ENCODE measurements around the gene LRCH3.

The LRCH3 gene

GRCh38 chr3:197791113-197791891 lies at the start of gene LRCH3:
LRCH3 (plus strand) TSS chr3:197791254; CDS start chr3:197791279, 25 bp downstream.
- peak; percentile 93 for DNase-seq

GRCh38 chr3:197742787-197743186 lies 48.3 kb upstream of the LRCH3 start:
- DNase-seq: no peak

DNA sequence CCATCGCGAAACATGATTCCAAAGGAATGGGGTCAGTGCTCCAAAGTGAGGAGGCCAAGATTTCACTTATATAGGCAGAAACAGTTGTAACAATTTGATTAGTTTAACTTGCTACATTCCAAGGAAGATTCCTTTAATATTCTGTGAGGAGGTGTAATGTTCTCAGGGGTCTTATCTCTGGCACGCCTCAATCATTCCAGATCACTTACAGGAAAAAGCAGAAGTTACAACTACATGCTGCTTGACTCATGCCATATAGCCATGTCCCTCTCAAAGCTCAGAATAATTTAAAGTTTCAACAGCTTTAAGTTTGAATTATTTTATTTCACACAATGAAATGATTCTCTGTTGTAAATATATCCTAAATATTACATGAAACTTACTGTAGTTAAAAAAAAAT lies 44.8 kb upstream of the LRCH3 start:
- no peak for DNase-seq

DNA sequence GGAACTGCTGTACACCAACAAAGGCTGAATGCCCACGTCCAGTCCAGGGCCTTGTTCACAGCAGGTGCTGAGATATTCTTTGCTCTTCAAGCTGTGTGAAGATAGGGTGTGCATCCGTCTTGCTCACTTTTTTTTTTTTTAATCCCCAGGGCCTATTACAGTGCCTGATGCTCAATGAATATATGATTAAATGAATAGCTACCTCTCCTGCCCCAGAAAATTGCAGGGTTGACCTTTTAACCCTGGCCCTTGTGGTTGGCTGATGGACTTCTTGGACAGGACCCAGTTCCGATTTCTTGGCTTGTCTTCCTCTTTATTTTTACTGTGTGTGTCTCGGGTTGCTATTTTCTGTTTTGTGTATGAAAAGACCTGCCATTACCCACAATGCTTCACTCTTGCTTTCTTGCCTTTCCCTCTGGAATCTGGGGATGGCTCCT lies 44.2 kb upstream of the LRCH3 start:
- no peak for DNase-seq

- no peak for DNase-seq
Observed at GRCh38 chr3:197748597-197749314, 42.3 kb upstream of the LRCH3 start.

- no peak for DNase-seq
Observed at GRCh38 chr3:197749315-197749600, 41.8 kb upstream of the LRCH3 start.

GRCh38 chr3:197749601-197750395 lies 41.3 kb upstream of the LRCH3 start, which contains the start of gene FYTTD1:
FYTTD1 (plus strand) TSS chr3:197749883; CDS start chr3:197749972, 89 bp downstream.
- peak; percentile 94 for DNase-seq

- peak; percentile 77 for DNase-seq
Observed at GRCh38 chr3:197750396-197750831, 40.6 kb upstream of the LRCH3 start.

- DNase-seq: peak; percentile 55
Observed at GRCh38 chr3:197750858-197751737, 40.0 kb upstream of the LRCH3 start.

- DNase-seq: no peak
Observed at GRCh38 chr3:197752107-197752506, 38.9 kb upstream of the LRCH3 start.

DNA sequence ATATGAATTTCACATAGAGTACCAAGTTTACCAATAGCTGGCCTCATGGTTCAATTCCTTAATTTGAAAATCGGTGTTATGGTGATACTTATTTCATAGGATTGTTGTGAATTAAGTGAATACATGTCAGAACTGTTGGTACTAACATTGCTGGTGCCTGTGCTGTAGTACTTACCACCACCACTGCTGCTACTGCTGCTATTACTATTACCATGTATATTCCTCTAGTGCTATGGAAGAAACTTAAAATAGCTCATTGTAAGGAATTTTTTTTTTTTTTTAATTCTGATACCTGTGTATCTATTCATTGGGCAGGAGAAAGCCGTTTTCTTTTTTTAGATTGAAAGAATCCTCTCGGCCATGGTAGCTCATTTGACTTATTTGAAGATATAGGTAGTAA lies 37.8 kb upstream of the LRCH3 start:
- no peak for DNase-seq

- no peak for DNase-seq
Observed at GRCh38 chr3:197756704-197757103, 34.4 kb upstream of the LRCH3 start.

- no peak for DNase-seq
Observed at GRCh38 chr3:197758512-197758911, 32.5 kb upstream of the LRCH3 start.

- no peak for DNase-seq
Observed at GRCh38 chr3:197761784-197762183, 29.3 kb upstream of the LRCH3 start.

DNA sequence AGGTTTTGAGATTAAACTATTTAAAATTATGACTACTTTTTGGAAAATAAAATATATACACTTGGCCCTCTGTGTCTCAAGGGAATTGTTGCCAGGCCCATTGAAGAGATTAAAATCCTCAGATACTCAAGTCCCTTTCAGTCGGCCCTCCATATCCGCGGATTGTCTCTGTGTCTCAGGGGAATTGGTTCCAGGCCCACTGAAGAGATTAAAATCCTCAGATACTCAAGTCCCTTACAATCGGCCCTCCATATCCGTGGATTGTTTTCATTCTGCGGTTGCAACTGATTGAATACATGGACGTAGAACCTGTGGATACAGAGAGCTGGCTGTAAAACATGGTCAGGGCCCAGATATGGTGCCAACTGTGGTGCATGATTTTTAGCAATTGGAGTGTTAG lies 15.7 kb upstream of the LRCH3 start:
- DNase-seq: no peak

DNA sequence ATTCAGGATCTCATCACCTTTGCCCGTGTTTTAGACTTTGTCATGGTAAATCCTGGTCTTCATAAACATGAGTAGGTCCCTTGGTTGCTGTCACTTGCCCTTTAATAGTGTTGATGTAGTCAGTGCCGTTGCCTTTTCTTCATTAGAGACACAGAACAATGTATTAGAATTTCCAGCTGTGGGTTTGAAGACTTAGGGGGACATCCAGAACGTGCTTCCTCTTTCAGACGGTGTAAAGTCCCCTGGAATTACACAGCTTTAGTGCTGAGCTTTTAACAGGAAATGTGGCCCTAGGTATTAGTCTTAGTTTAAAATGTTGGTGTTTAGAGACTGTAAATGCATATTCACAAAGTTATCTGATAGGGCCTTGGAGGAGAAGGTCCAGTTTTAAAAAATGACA lies 8.8 kb upstream of the LRCH3 start:
- no peak for DNase-seq

DNA sequence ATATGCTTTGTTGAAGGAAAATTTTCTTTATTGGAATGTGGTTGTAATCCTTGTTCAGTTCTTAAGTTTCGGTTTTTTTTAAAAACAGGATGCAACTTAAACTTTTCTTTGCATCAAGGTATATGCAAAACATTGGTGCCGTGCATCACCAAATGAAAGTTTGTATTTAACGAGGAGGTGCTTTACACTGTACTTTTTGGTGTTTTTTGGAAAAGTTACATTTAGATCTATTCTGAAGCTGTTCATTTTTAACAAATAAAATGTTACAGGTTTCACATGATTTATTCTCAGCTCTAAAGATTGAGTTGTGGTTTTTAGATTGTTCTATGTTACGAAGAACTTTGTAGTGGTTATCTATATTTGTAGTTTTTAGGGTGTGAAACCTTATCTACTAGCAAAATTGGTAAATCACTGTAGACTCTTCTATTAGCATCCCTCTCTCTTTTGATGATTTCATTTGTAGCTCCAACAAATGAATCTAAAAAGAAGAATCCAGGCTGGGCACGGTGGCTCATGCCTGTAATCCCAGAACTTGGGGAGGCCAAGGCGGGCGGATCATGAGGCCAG lies 7.0 kb upstream of the LRCH3 start:
- DNase-seq: no peak

DNA sequence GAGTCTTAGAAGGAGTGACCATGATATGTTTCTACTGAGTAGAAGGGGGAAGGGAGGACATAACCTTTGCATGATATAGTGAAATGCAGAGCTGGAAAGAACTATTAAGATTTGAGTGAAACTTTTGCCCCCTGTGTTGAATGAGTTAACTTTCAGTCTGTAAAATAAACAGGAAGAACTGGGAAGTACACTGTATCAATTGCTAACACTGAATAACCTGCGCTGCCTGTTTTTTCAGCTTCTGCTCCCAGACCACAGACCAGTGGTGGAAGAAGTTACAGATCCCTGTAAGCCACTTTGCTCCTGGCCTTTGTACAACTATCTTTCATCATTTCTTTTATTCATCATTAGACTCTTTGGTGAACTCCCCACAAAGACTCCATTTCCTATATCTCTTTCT lies 3.6 kb upstream of the LRCH3 start:
- no peak for DNase-seq

DNA sequence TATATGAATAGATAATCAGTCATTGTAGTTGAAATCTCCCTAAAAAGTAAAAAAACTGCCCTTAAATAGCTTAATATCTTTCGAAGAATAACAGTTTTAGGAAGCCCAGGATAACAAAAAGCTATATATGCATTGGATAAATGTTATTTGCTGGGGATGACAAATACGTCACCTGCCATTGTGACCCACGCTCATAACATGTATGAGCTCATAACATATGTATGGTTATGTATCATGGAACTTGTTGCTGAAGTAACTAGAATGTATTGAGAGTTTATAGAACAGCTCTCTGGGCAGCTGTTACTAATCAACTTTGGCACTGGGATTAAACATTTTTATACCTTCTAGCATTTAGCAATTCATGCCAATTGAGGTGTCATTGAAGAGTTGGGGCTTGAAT lies 1.7 kb upstream of the LRCH3 start:
- DNase-seq: no peak

DNA sequence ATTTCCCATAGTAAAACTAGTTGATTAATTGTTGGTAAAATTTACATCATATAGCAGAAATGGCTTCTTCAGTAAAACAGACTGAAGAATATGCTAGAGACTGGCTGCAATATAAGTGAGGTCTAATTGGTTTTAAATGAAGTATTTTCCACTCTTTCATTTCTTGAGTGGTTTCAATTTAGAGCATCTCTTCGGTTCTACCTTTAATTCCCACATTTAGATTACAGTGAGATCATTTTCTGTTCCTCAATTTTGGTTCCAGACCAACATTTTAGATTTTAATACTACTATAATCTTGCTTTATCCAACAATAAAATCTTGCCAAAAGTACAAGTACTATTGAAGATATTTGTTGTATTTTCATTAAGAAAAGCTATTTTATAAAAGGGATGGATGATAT lies 1.0 kb upstream of the LRCH3 start:
- no peak for DNase-seq

DNA sequence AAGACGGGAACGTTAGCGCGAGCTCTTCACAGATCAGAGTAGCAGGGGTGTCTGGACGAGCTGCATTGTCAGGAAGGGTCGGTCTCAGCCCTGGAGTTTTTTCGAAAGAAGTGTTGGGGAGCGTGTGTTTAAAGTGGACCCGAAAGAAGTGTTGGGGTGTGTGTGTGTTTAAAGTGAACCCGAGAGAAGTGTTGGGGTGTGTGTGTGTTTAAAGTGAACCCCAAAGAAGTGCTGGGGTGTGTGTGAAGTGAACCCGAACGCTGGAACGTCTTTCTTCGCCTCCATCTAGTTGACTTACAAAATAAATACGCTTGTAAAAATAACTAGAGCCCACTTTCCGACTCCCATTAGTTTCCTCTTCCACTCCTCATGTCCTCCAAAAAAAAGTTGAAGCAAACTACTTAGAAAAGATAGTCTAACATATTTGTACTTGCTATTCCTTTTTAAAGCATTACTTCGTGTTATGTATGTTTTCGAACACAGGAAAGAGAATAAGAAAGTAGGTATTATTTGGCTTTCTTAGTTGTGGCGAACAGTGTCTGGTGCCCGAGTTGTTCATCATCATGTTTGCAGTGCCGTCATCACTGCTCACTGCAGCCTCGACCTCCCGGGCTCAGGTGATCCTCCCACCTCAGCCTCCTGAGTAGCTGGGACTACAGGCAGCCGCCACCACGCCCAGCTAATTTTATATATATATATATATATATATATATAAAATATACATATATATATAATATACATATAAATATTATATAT lies 1.0 kb downstream of the LRCH3 start:
- DNase-seq: no peak

Data from femur (tissue), 1 donor.